HK-2 (cell line): ENCODE measurements around the gene GLYATL1.

Experiments used
- DNase-seq: peaks from one replicate; pipeline ENCODE4 v3.0.0-alpha.2; 2018; ENCODE audit not compliant: unreplicated experiment

The GLYATL1 gene

GRCh38 chr11:58939277-58939676 lies at the start of gene GLYATL1:
Gene GLYATL1, plus strand, starts transcription at chr11:58939488. Its CDS starts 7,600 bp downstream, at chr11:58947088.
- no peak for DNase-seq

GRCh38 chr11:58893899-58894298 lies 45.4 kb upstream of the GLYATL1 start:
- no peak for DNase-seq

- no peak for DNase-seq
Observed at GRCh38 chr11:58898106-58898505, 41.2 kb upstream of the GLYATL1 start.

- peak; percentile 5 for DNase-seq
Observed at GRCh38 chr11:58900479-58901420, 38.5 kb upstream of the GLYATL1 start.

GRCh38 chr11:58902881-58903280 lies 36.4 kb upstream of the GLYATL1 start:
- no peak for DNase-seq

- peak; percentile 66 for DNase-seq
Observed at GRCh38 chr11:58905011-58905720, 34.1 kb upstream of the GLYATL1 start.

- peak; percentile 80 for DNase-seq
Observed at GRCh38 chr11:58905721-58906547, 33.4 kb upstream of the GLYATL1 start.

- DNase-seq, result no peak
Observed at GRCh38 chr11:58907780-58908179, 31.5 kb upstream of the GLYATL1 start.

GRCh38 chr11:58912124-58912523 lies 27.2 kb upstream of the GLYATL1 start:
- DNase-seq, result no peak

GRCh38 chr11:58913685-58914084 lies 25.6 kb upstream of the GLYATL1 start:
- no peak for DNase-seq

- DNase-seq, result no peak
Observed at GRCh38 chr11:58914821-58915543, 24.3 kb upstream of the GLYATL1 start.

- DNase-seq, result no peak
Observed at GRCh38 chr11:58916637-58917036, 22.7 kb upstream of the GLYATL1 start.

- no peak for DNase-seq
Observed at GRCh38 chr11:58917159-58917783, 22.0 kb upstream of the GLYATL1 start.

- no peak for DNase-seq
Observed at GRCh38 chr11:58919561-58919960, 19.7 kb upstream of the GLYATL1 start.

GRCh38 chr11:58919980-58920379 lies 19.3 kb upstream of the GLYATL1 start:
- no peak for DNase-seq

GRCh38 chr11:58921778-58922390 lies 17.4 kb upstream of the GLYATL1 start:
- no peak for DNase-seq

GRCh38 chr11:58922479-58922878 lies 16.8 kb upstream of the GLYATL1 start:
- DNase-seq, result no peak

GRCh38 chr11:58923300-58923788 lies 15.9 kb upstream of the GLYATL1 start:
- peak; percentile 42 for DNase-seq

- DNase-seq, result no peak
Observed at GRCh38 chr11:58924230-58924629, 15.1 kb upstream of the GLYATL1 start.

- DNase-seq, result no peak
Observed at GRCh38 chr11:58926251-58926650, 13.0 kb upstream of the GLYATL1 start.
